ENCODE results near the gene CFAP74. TPM values are rescaled to one million over a fixed set of nuclear protein-coding genes. Genes with fewer than 3 reads are reported as not detected.

The CFAP74 gene
- total and polyA plus RNA-seq, 2 donors (not counting 3 experiments of a cell fraction or from before 2014, with no cell fraction given) = not detected

DNA sequence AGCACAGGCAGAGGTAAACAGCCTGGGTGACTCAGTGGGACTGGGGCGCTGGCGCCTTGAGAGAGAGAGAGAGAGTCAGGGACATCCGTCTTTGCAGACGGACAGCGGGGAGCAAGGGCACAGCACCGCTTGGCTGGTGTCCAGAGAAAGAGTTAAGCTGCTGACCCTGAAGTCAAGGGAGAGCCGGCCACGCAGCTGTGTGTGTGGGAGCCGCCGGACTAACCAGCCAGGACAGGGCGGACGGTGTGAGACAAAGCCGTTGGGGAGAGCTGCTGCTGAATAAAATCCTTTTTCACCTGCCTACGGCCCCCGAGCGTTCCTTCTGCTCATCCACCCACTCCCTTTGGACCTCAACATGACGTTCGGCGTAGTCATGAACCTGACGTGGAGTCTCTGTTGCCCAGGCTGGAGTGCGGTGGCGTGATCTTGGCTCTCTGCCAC, 14.5 kb downstream of the CFAP74 start:
- Histone ChIP-seq H3K27me3 (ENCODE audit: control insufficient read depth in 2 of 2, insufficient read depth in 2 of 2, low read length in 2 of 2) (no peaks in the 10 kb centered on the region), H3K4me1 (ENCODE audit: control insufficient read depth, extremely low read depth, insufficient read depth, low read length) (no peaks in the 10 kb centered on the region), H3K9me3 (replicated peaks; ENCODE audit: control insufficient read depth, insufficient read depth, low read length) (no peaks in the 10 kb centered on the region), H3K4me3 (replicated peaks in 1 of 3; ENCODE audit: insufficient read depth in 1 of 3, low read depth in 1 of 3, low read length in 3 of 3) (no peak overlapping the region), H3K36me3 (ENCODE audit: control insufficient read depth in 2 of 2, extremely low read depth in 1 of 2, insufficient read depth in 2 of 2, low read length in 2 of 2) (no peaks in the 10 kb centered on the region), H3K79me2 (ENCODE audit: control insufficient read depth, insufficient read depth, low read length) (no peaks in the 10 kb centered on the region), H4K20me1 (replicated peaks; ENCODE audit: control insufficient read depth, extremely low read depth, insufficient read depth, low read length) (no peaks in the 10 kb centered on the region), H3K9me1 (replicated peaks; ENCODE audit: control insufficient read depth, extremely low read depth, insufficient read depth, low read length) (no peaks in the 10 kb centered on the region), H2AFZ (ENCODE audit: low read depth, low read length) (no peak overlapping the region), H3K27ac (ENCODE audit: insufficient read depth, low read depth, low read length) (no peak overlapping the region), H3K9ac (replicated peaks; ENCODE audit: extremely low read depth, insufficient read depth, low read length) (no peak overlapping the region), H3K4me2 (ENCODE audit: insufficient read depth, low read length) (no peak overlapping the region)
- intact Hi-C loops (cut with micrococcal nuclease) (no loop called here), dilution Hi-C loops (cut with MboI; ENCODE audit: extremely low pct_ligation_motif_present, low sequenced_read_pairs) (no loop called here)
- no TSS peak for BruUV-seq (replicated peaks)
- FAIRE-seq (no peak), DNase-seq (ENCODE audit: low read depth, low spot score) (no peak)
- ChIA-PET POLR2A (no interaction called here), CTCF (no interaction called here)
- TF ChIP-seq MYC (IDR thresholded peaks at IDR 0.05; ENCODE audit: low read depth, low read length) = no peak
- TF ChIP-seq POLR2A (IDR thresholded peaks at IDR 0.05; ENCODE audit: low read depth, low read length) = no peak
- TF ChIP-seq POLR2AphosphoS5 (IDR thresholded peaks at IDR 0.05; ENCODE audit: insufficient read depth, low read depth, low read length) = no peak
- no peak for TF ChIP-seq EZH2 (IDR thresholded peaks at IDR 0.05; ENCODE audit: borderline replicate concordance, low read depth, low read length, severe bottlenecking)
- TF ChIP-seq, protein P1, sequence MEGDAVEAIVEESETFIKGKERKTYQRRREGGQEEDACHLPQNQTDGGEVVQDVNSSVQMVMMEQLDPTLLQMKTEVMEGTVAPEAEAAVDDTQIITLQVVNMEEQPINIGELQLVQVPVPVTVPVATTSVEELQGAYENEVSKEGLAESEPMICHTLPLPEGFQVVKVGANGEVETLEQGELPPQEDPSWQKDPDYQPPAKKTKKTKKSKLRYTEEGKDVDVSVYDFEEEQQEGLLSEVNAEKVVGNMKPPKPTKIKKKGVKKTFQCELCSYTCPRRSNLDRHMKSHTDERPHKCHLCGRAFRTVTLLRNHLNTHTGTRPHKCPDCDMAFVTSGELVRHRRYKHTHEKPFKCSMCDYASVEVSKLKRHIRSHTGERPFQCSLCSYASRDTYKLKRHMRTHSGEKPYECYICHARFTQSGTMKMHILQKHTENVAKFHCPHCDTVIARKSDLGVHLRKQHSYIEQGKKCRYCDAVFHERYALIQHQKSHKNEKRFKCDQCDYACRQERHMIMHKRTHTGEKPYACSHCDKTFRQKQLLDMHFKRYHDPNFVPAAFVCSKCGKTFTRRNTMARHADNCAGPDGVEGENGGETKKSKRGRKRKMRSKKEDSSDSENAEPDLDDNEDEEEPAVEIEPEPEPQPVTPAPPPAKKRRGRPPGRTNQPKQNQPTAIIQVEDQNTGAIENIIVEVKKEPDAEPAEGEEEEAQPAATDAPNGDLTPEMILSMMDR (IDR thresholded peaks at IDR 0.05; ENCODE audit: extremely low read depth in 1 of 2, insufficient read depth in 1 of 2, low read depth in 1 of 2, low read length in 2 of 2) = no peak
- no peak for TF ChIP-seq JUN (IDR thresholded peaks at IDR 0.05; ENCODE audit: borderline replicate concordance, insufficient read depth, insufficient read length, low read depth)
- TF ChIP-seq, protein P2, sequence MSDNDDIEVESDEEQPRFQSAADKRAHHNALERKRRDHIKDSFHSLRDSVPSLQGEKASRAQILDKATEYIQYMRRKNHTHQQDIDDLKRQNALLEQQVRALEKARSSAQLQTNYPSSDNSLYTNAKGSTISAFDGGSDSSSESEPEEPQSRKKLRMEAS (IDR thresholded peaks at IDR 0.05; ENCODE audit: insufficient read depth, insufficient read length) = no peak
- no peak for TF ChIP-seq GATA2 (IDR thresholded peaks at IDR 0.05; ENCODE audit: insufficient read depth, insufficient read length, low read depth, low read length)
- TF ChIP-seq FOS (IDR thresholded peaks at IDR 0.05; ENCODE audit: borderline replicate concordance, insufficient read depth, low read length) = no peak

Data from endothelial cell of umbilical vein (primary cell).